ENCODE results near the gene ZP1.

DNA sequence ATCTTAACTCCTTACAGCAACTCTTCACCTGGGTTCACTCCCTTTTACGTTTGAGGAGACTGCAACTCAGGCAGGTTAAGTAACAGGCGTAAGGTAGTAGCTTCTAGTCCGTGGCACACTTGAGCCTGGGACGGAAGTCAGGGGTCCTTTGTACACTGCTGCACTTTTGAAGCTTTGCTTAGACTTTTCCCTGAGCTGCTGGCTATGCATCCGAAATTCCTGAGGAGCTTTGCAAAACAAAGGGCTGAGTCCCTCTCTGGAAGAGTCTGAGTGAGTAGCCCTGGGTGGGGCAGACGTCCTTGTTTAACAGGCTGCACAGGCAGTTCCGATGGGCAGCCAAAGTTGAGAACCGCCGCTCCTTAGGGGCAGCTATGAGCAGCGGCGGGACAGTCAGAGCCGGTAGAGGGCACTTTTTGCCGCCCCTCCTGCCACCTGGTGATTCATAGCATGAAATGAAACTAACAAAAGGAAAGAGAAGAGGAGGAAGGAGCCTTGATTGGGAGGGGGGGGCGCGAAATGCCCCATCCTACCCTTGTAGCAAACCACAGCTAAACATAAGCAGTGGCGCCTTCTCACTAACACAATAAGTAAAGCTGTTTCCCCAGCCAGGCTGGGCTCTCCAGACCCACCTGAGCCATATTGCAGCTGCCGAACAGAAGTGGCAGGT, 48.0 kb downstream of the ZP1 start:
- TF ChIP-seq, protein P1, sequence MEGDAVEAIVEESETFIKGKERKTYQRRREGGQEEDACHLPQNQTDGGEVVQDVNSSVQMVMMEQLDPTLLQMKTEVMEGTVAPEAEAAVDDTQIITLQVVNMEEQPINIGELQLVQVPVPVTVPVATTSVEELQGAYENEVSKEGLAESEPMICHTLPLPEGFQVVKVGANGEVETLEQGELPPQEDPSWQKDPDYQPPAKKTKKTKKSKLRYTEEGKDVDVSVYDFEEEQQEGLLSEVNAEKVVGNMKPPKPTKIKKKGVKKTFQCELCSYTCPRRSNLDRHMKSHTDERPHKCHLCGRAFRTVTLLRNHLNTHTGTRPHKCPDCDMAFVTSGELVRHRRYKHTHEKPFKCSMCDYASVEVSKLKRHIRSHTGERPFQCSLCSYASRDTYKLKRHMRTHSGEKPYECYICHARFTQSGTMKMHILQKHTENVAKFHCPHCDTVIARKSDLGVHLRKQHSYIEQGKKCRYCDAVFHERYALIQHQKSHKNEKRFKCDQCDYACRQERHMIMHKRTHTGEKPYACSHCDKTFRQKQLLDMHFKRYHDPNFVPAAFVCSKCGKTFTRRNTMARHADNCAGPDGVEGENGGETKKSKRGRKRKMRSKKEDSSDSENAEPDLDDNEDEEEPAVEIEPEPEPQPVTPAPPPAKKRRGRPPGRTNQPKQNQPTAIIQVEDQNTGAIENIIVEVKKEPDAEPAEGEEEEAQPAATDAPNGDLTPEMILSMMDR (IDR thresholded peaks at IDR 0.05), result no peak
- no peak for TF ChIP-seq ZFX (IDR thresholded peaks at IDR 0.05; ENCODE audit: borderline replicate concordance)

Measured in 22Rv1 (cell line).